NT2/D1 (cell line): ENCODE results near the gene AASDH.

Experiments used
- SUZ12 ChIP-seq: IDR thresholded peaks from 2 replicates; pipeline ENCODE4 v1.6.1; 2011; ENCODE audit not compliant: insufficient read length, insufficient read depth; ENCODE audit errors: extremely low read depth
- ZNF274 ChIP-seq: IDR thresholded peaks from 2 replicates; pipeline ENCODE4 v1.6.1; 2011; ENCODE audit warnings: mild to moderate bottlenecking, low read depth, low read length

DNA sequence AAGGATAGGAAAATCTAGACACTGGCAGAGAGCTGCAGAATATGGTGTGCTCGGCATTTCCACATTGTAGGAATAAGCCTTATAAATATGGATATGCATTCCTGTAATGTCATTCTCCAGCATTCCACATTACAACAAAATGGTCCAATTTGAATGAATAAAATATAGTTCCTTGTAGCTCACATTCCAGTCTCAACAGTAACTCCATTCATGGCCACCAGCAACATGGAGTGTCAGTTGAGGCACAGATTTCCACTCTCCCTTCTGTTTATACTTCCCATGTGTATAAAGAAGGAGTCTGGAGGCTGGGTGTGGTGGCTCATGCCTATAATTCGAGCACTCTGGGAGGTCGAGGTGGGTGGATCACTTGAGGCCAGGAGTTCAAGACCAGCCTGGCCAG is 84.5 kb downstream of the AASDH start:
- TF ChIP-seq ZNF274, result no peak
- no peak for TF ChIP-seq SUZ12
